Measurements from ENCODE around the gene PSMD13.
A peak's percentile ranks its signal among the peaks of the same experiment; 100 is the strongest.

Gene PSMD13

GRCh38 chr11:207208-207862 is 29.4 kb upstream of the PSMD13 start, which contains the start of the genes BET1L and RIC8A:
BET1L (minus strand) TSS chr11:207399; CDS start chr11:207321, 78 bp downstream.
RIC8A (plus strand) TSS chr11:207708; CDS start chr11:208855, 1,147 bp downstream.
- H3K27ac ChIP-seq, result peak within 1 kb of the TSS; percentile 96
- TF ChIP-seq CTCF (conservative IDR thresholded peaks at IDR 0.05), result no peak
- peak; percentile 46; the same call in 1 of the 2 replicates for TF ChIP-seq ZFX (IDR thresholded peaks at IDR 0.05)

GRCh38 chr11:207863-208180 is 29.0 kb upstream of the PSMD13 start:
- peak overlapping the region; percentile 96 for H3K27ac ChIP-seq

DNA sequence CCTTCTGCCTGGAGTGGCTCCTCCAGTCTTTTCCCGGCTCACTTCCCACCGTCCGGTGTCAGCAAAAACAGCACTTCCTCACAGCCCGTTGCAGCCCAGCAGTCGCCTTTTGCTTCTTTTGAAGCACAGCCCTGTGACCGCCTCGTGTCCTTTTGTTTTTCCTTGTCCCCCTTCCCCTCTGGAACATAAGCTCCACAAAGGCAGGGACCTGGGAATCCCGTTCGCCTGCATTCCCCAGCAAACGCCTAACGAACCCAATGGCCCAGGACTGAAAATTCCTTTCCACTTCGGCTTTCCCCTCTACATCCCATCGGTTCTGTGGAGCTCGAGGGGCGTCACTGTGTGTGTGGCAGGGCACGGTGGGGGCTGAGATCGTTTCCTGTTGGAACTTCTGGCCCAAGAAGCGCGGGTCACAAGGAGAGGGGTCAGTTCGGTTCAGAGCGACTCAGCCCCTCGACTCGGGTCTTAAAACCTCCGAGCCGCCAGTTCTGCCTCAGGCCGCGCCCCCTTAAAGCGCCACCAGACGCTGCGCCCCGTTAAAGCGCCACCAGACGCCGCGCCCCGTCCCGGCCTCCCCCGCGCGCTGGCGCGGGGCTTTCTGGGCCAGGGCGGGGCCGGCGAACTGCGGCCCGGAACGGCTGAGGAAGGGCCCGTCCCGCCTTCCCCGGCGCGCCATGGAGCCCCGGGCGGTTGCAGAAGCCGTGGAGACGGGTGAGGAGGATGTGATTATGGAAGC is 28.4 kb upstream of the PSMD13 start:
- H3K27ac ChIP-seq, result peak overlapping the region; percentile 96
- TF ChIP-seq ZFX (IDR thresholded peaks at IDR 0.05) (peak; percentile 65; the same call in 1 of the 2 replicates), CTCF (conservative IDR thresholded peaks at IDR 0.05) (no peak)

More at GRCh38 chr11:207863-208180, 29.0 kb upstream of the PSMD13 start:
- TF ChIP-seq ZFX (IDR thresholded peaks at IDR 0.05) (no peak), CTCF (conservative IDR thresholded peaks at IDR 0.05) (no peak)

- TF ChIP-seq ZFX (IDR thresholded peaks at IDR 0.05) (peak; percentile 53; the same call in 1 of the 2 replicates), CTCF (conservative IDR thresholded peaks at IDR 0.05) (no peak)
- H3K27ac ChIP-seq, result peak overlapping the region; percentile 96
These were observed 27.9 kb upstream of the PSMD13 start for GRCh38 chr11:208917-209260.

DNA sequence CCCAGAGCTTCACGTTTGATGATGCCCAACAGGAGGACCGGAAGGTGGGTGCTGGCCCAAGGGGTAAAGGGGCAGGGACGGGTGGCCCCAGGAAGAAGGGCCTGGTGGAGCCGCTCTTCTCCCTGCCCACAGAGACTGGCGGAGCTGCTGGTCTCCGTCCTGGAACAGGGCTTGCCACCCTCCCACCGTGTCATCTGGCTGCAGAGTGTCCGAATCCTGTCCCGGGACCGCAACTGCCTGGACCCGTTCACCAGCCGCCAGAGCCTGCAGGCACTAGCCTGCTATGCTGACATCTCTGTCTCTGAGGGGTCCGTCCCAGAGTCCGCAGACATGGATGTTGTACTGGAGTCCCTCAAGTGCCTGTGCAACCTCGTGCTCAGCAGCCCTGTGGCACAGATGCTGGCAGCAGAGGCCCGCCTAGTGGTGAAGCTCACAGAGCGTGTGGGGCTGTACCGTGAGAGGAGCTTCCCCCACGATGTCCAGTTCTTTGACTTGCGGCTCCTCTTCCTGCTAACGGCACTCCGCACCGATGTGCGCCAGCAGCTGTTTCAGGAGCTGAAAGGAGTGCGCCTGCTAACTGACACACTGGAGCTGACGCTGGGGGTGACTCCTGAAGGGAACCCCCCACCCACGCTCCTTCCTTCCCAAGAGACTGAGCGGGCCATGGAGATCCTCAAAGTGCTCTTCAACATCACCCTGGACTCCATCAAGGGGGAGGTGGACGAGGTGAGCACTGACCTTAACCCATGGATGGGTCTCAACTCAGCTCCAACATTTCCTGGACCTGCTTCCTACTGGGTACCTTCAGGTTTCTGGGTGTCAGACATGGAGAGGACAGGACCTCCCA is 27.3 kb upstream of the PSMD13 start:
- peak overlapping the region; percentile 96 for H3K27ac ChIP-seq

GRCh38 chr11:210122-210802 is 26.5 kb upstream of the PSMD13 start:
- no peak for TF ChIP-seq CTCF (conservative IDR thresholded peaks at IDR 0.05)
- TF ChIP-seq ZFX (IDR thresholded peaks at IDR 0.05), result no peak
- no peak overlapping the region; the same call in 1 of the 2 replicates for H3K27ac ChIP-seq

More for the DNA sequence above, 27.3 kb upstream of the PSMD13 start:
- TF ChIP-seq CTCF (conservative IDR thresholded peaks at IDR 0.05) (no peak), ZFX (IDR thresholded peaks at IDR 0.05) (no peak)

Data from C4-2B (cell line).